WTC11 (cell line): ENCODE data around the gene ITGA5.

ENCODE experiments used
- ATF3 ChIP-seq: sonication (generic); formaldehyde crosslinking; conservative IDR thresholded peaks from 2 replicates; pipeline ENCODE4 v1.8.1; 2022; ENCODE audit warnings: mild to moderate bottlenecking, missing genetic modification reagents
- CTCF ChIP-seq: fragments of 200-600 bp; IDR thresholded peaks from 2 replicates; pipeline ENCODE4 v1.8.0; 2022; ENCODE audit warnings: antibody characterized with exemption
- E2F4 ChIP-seq: sonication (generic); formaldehyde crosslinking; IDR thresholded peaks from 2 replicates; pipeline ENCODE4 v1.8.1; 2022; ENCODE audit warnings: low read depth, mild to moderate bottlenecking, moderate library complexity, missing genetic modification reagents, borderline replicate concordance
- JUN ChIP-seq: sonication (generic); formaldehyde crosslinking; IDR thresholded peaks from 2 replicates; pipeline ENCODE4 v1.8.0; 2023; ENCODE audit warnings: mild to moderate bottlenecking, missing genetic modification reagents
- MLX ChIP-seq: sonication (generic); formaldehyde crosslinking; IDR thresholded peaks from 2 replicates; pipeline ENCODE4 v1.8.1; 2023; ENCODE audit warnings: mild to moderate bottlenecking, missing genetic modification reagents, moderate library complexity
- ZBTB43 ChIP-seq: sonication (generic); formaldehyde crosslinking; IDR thresholded peaks from 2 replicates; pipeline ENCODE4 v1.8.1; 2023; ENCODE audit warnings: mild to moderate bottlenecking, missing genetic modification reagents
- ZNF281 ChIP-seq: sonication (generic); formaldehyde crosslinking; IDR thresholded peaks from 2 replicates; pipeline ENCODE4 v1.8.0; 2023; ENCODE audit warnings: mild to moderate bottlenecking, missing genetic modification reagents
- ZNF532 ChIP-seq: fragments of 250-450 bp; sonication (Bioruptor Pico); IDR thresholded peaks from 2 replicates; pipeline ENCODE4 v1.9.0; 2021; ENCODE audit warnings: mild to moderate bottlenecking, borderline replicate concordance

GRCh38 chr12:54383041-54383609, 35.9 kb downstream of the ITGA5 start:
- no peak for TF ChIP-seq ZBTB43 (CRISPR knock-in tag)
- no peak for TF ChIP-seq JUN (CRISPR knock-in tag)
- no peak for TF ChIP-seq E2F4 (CRISPR knock-in tag)
- TF ChIP-seq CTCF = no peak
- no peak for TF ChIP-seq MLX
- no peak for TF ChIP-seq ZNF532 (CRISPR knock-in tag)
- TF ChIP-seq ATF3 = no peak
- no peak for TF ChIP-seq ZNF281 (CRISPR knock-in tag)
